ENCODE data around the gene ODF2.
"Not testable (repeated sequence)": the region's sequence is repeated elsewhere in the genome, so short reads cannot be mapped to it uniquely, and the experiment has no call there.

ODF2 gene

GRCh38 chr9:128455849-128456612, at the start of gene ODF2:
Gene ODF2 (plus strand): TSS chr9:128456006. CDS start chr9:128456092, 86 bp downstream.
- DNase-seq = peak; percentile 100

- DNase-seq = no peak
These were observed 48.9 kb upstream of the ODF2 start for GRCh38 chr9:128406848-128407391.

GRCh38 chr9:128408963-128409431, 46.8 kb upstream of the ODF2 start:
- DNase-seq = no peak

- no peak for DNase-seq
These were observed 46.4 kb upstream of the ODF2 start for GRCh38 chr9:128409450-128409849.

GRCh38 chr9:128409978-128410377, 45.8 kb upstream of the ODF2 start:
- DNase-seq = no peak

- no peak for DNase-seq
These were observed 44.3 kb upstream of the ODF2 start for GRCh38 chr9:128411364-128412119.

- DNase-seq = peak; percentile 78
These were observed 43.6 kb upstream of the ODF2 start for GRCh38 chr9:128412120-128412790.

GRCh38 chr9:128413728-128414127, 42.1 kb upstream of the ODF2 start:
- not testable (repeated sequence) for DNase-seq

GRCh38 chr9:128414461-128414860, 41.3 kb upstream of the ODF2 start:
- DNase-seq = no peak

GRCh38 chr9:128415281-128415680, 40.5 kb upstream of the ODF2 start:
- DNase-seq = no peak

GRCh38 chr9:128416014-128416413, 39.8 kb upstream of the ODF2 start:
- no peak for DNase-seq

GRCh38 chr9:128416432-128417019, 39.3 kb upstream of the ODF2 start:
- DNase-seq = no peak

GRCh38 chr9:128419061-128419925, 36.5 kb upstream of the ODF2 start:
- no peak for DNase-seq

- peak; percentile 88 for DNase-seq
These were observed 35.7 kb upstream of the ODF2 start for GRCh38 chr9:128420060-128420650.

- peak; percentile 81 for DNase-seq
These were observed 34.9 kb upstream of the ODF2 start, which contains the start of gene CERCAM for GRCh38 chr9:128420651-128421481. Gene CERCAM (plus strand): TSS chr9:128420857. CDS start chr9:128420878, 21 bp downstream.

GRCh38 chr9:128421482-128421996, 34.3 kb upstream of the ODF2 start:
- DNase-seq = no peak

- not testable (repeated sequence) for DNase-seq
These were observed 33.6 kb upstream of the ODF2 start for GRCh38 chr9:128422022-128422782.

- no peak for DNase-seq
These were observed 33.0 kb upstream of the ODF2 start for GRCh38 chr9:128422783-128423150.

GRCh38 chr9:128423356-128423755, 32.5 kb upstream of the ODF2 start:
- not testable (repeated sequence) for DNase-seq
